Activated CD4-positive, alpha-beta T cell treated with anti-CD3 and anti-CD28 coated beads, Interleukin-2, Interleukin-6, amounts not matched to agents 100 ng/mL and 50 ng/mL, durations not matched to agents 16 hours and 8 hours (primary cell): ENCODE data around the gene BSDC1.

Experiments
- DNase-seq: peaks from one replicate; pipeline ENCODE4 v3.0.0-alpha.2; 2020

The BSDC1 gene

DNA sequence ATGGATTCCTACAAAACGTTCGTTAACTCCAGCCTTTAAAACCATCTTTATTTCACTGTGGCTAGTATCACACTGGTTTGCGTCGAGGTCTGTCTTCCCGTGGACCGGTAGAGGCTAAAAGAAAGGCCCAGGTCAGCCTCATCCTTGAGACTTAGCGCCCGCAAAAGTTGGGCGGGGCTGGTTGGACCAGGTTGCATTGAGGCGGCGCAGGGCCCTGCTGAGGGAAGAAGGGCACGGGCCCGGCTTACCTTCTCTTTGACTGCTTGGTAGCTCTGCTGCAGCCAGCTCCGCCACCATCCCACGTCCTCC is 455 bp downstream of the BSDC1 start:
- DNase-seq: peak; percentile 47

GRCh38 chr1:32393136-32393535 is 1.1 kb downstream of the BSDC1 start:
- DNase-seq: peak; percentile 14

DNA sequence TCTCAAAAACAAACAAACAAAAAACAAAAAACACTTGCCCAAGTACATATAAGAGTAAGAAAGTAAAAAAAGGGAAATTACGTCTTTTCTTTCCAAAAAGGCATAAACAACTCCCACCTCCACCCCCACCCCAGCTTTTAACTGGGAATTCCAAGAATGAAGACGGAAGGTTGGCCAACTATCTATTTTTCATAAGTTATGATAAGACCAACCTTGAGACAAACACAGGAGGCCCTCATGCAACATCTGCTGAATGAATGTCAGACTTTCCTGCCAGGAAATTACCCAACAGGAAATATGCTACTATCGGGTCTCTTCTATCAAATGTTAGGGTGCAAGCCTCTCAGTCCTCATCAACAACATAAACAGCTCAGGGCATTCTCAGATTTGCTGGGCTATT is 1.9 kb downstream of the BSDC1 start:
- DNase-seq: no peak

- DNase-seq: no peak
These were observed 3.1 kb downstream of the BSDC1 start for GRCh38 chr1:32390904-32391870.

- no peak for DNase-seq
These were observed 5.6 kb downstream of the BSDC1 start for GRCh38 chr1:32388641-32389040.

DNA sequence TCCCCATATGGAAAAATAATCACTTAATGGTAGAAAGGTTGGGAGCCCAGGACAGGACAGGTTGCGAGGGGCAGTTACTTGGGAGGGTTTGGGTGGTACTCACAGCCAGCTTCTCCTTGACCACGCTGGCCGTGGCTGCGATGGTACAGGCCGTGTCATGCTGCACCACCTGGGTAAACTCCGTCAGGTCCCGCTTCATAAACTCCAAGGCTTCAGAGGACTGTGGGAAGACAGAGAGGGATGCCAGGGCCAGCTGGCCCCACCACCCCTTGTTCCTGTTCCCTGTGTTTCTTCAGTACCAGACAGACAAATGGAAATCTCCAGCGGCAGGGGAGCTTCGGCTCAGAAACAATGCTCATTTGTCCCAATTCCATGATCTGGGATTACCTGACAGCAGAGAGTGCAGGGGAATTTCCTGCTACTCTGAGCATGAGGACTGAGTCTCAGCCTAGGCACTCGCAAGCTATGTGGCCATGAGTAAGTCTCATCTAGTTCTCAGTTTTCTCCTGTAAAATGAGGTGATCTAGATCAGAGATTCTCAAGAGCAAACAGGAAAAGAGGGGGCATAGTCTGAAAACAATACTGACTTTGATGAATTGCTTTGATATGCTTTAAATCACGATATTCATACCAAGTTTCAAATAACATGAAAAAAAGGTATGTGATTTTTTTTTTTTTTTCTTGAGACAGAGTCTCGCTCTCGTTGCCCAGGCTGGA is 7.4 kb downstream of the BSDC1 start:
- no peak for DNase-seq

DNA sequence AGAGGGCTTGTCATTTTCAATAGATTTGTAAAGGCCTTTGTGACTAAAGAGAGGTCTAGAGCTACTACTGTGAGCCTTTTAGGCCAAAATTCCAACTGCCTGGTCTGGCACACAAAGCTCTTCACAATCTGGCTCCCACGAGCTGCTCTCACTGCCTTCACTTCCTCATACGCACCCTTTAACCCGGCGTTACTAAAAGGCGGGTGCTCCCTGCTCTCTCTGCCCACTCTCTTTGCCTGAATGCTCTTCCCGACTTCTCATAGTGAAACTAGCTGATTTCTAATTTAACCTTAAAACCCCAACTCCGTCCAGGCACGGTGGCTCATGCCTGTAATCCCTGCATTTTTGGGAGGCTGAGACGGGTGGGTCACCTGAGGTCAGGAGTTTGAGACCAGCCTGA is 14.2 kb downstream of the BSDC1 start:
- no peak for DNase-seq

DNA sequence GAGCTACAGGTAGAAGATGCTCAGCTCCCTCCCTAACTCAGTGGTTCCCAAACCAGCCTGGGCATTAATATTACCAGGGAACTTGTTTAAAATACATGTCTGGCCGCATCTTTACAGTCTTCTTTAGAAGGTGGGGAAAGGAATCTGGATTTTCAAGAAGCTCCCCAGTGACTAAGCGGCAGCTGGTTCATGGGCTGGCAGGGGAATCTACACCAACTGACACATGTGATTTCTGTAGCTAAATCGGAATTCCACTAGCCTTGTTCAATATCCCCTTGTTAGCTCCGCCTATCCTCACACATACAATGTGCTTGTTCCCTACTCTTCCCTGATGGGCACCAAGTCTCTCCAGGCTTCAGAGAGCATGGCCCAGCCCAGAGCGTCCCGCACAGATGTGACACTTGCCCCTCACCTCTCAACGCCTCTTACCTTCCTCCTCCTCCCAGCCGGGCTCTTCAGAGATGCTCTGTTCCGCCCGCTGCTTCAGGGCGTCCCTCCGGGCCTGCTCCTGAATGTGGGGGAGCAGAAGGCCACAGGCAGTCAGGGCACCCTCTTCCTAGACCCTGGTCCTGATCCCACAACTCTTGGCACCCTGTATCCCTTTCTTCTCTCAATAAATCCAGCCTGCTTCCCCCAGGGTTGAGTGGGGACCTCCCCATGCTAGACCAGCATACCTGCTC is 16.6 kb downstream of the BSDC1 start:
- no peak for DNase-seq

GRCh38 chr1:32376199-32376598 is 18.0 kb downstream of the BSDC1 start:
- no peak for DNase-seq

DNA sequence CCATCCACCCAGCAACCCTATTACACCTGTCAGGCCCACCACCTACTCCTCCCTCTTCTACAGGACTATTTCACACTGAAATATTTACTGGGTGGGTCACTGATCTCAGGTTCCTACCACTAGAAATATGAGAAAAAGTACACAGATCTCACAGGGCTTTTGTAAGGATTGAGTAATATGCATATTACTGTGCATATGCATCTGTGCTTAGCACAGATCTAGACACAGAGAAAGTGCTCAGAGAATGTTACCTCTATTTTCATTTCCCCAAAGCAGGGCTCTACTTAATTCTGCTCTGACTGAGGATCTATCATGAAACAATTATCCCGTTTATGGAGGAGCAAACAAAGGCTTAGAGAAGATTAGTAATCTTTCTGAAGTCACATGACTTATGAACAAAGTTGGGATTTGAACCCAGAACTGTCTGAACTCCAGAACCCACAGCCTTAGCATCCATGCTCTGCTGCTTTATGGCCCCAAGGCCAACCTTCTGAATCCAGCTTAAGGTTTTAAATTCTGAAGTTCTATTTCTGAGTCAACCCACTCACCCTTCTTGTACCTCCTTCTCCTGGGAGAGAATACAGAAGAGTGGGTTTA is 20.1 kb downstream of the BSDC1 start:
- no peak for DNase-seq

- DNase-seq: peak; percentile 68
These were observed 22.0 kb downstream of the BSDC1 start for GRCh38 chr1:32372149-32372756.

DNA sequence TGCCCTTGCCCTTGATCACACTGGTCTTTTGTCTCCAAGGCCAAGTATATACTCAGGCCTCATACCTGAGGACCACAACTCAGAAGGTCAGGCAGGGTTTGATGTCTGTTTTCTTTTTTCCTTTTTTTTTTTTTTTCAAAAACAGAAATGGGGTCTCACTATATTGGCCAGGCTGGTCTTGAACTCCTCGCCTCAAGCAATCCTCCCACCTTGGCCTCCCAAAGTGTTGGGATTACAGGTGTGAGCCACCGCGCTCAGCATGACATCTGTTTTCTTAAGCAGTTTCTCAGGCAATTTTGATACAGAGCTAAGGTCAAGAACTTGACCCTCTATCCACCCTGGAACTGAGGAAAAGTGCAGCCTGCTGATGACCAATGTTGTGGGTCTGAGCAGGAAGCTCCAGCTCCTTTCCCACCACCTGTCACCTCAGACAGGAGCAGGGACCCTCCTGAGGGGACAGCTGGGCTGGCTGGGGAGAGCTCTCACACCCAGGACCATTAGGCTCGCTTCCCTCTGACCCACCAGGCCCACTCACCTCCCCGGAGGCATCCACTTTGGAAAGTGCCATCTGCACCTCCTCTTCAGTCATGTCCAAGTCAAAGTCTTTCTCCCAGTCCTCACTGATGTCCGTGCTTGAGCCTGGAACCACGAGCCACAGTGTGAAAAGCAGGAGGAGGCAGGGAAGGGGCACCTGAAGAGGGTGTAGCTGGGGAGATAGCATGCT is 26.2 kb downstream of the BSDC1 start:
- DNase-seq: no peak

GRCh38 chr1:32365445-32365844 is 28.8 kb downstream of the BSDC1 start:
- DNase-seq: no peak

- DNase-seq: no peak
These were observed 29.4 kb downstream of the BSDC1 start for GRCh38 chr1:32364836-32365235.

DNA sequence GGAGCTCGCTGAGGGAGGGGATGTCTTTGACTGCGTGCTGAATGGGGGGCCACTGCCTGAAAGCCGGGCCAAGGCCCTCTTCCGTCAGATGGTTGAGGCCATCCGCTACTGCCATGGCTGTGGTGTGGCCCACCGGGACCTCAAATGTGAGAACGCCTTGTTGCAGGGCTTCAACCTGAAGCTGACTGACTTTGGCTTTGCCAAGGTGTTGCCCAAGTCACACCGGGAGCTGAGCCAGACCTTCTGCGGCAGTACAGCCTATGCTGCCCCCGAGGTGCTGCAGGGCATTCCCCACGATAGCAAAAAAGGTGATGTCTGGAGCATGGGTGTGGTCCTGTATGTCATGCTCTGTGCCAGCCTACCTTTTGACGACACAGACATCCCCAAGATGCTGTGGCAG is 30.5 kb downstream of the BSDC1 start:
- DNase-seq: no peak

GRCh38 chr1:32362474-32363313 is 31.5 kb downstream of the BSDC1 start, which contains the start of the genes FAM229A and TSSK3:
TSS of gene FAM229A (minus strand) at chr1:32362485. CDS start at chr1:32362091, 394 bp downstream.
TSS of gene TSSK3 (plus strand) at chr1:32362539. CDS start at chr1:32362702, 163 bp downstream.
- no peak for DNase-seq

DNA sequence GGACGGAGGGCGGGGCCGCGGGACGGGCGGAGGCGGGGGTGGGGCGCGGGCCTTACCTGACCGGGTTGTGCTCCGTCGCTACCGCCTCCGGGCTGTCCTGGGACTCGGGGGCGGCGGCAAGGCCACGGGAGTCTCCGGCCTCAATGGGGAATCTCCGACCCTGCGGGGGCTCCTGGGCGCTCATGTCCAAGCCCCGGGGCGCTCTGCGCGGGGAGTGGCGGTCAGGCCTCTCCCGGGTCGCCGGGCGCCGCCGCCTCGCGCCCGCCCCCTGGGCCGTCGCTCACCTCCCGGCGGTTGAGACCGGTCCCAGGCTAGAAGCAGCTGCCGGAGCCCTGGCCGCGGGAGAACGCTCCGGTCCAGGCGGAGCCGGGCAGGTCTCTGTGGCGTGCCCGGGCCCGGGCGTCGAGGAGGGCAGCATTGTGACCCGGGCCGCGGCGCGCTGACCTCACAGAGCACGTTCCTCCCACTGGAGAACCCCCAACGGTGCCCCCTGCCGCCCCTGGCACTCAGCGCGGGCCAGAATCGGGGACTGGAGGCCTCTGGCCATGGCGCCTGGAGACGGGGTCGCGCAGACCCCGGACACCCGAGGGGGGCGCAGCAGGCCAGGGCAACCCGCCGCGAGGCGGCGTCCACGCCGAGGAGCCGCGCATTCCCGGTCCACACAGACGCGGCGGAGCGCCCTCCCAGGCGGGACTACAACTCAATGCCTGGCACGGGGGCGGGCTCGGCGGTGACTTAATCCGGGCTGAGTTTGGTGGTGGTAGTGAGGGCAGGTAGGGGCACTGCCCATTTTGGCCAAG is 32.4 kb downstream of the BSDC1 start:
- DNase-seq: peak; percentile 13

DNA sequence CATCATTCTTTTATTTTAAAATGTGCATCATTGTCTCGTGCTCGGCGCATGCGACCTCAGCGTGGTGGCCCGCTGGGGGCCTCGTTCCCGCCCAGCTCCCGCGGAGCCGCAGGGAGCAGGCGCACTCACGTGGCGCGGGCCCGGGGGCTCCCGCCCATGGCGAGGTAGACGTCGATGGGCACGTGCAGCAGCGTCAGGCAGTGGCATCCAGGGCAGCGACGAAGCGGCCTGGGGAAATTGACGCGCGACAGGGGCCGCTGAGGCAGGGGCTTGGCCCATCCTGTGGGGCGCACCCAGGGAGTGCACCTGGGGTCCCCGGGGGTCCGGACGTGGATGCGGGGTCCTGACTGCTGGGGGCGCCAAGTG is 33.0 kb downstream of the BSDC1 start:
- no peak for DNase-seq

GRCh38 chr1:32358435-32358834 is 35.8 kb downstream of the BSDC1 start:
- DNase-seq: no peak

DNA sequence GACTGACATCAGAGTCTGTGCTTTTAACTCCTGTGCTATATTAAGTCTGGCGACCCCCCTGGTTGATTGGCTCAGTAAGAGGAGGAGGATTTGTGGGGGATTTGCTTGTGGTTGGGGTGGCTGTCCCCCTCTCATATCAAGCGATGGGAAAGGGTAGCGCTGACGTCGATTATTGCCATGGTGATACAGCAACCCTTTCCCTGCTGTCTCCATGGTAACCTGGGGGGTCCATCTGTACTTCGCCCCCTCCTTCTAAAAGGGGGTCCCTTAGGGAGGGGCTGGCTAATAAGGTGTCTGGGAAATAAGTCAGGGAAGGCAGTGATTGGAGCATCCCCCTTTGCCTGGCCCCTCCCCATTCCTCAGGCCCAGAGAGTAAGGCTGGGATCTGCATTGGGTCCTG is 36.6 kb downstream of the BSDC1 start:
- no peak for DNase-seq
